NOMO-1 (cell line): ENCODE measurements around the gene NCBP2L.

Experiments
- DNase-seq, 2 experiments: peaks; one replicate each; lab custom pipeline; 2025; ENCODE audit not compliant: unreplicated experiment in 2 of 2; lab: John Stamatoyannopoulos, UW

The NCBP2L gene

DNA sequence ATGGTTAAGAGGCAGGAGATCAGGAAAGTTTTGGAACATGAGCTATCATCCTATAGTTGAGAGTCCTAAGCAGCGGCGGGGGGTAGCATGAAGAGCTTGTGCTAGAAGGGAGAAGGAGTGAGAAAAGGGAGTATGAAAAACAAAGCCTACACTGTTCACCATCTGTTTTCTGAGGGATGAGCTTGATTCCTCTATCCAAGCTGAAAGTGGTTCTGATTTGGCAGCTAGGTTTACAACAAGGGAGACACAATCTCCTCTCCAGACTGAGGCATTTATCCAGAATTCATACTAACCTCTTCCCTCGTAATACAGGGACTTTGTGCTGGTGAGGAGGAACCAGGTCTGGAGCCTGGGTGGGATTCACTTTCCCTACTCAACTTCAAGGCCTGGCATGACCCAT is 25.5 kb upstream of the NCBP2L start:
- no peak for DNase-seq

DNA sequence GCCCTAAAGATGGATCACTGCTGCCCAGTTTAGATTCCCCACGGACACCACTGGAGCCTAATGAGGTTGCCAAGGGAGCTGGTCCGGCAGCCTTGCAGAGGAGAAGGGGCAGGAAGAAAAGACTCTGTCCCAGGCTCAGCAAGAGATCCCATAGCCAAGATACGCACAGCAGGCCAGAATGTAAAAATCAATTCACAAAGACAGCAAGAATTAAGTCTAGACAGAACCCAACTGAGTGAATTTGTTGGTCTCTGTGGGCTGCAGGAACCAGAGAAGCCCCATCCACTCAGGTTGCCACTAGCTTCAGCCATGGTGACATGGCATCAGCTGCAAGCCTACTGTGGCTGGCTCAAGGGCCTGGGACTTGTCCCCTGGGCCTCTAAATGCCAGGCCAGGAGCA is 24.8 kb upstream of the NCBP2L start:
- no peak for DNase-seq

DNA sequence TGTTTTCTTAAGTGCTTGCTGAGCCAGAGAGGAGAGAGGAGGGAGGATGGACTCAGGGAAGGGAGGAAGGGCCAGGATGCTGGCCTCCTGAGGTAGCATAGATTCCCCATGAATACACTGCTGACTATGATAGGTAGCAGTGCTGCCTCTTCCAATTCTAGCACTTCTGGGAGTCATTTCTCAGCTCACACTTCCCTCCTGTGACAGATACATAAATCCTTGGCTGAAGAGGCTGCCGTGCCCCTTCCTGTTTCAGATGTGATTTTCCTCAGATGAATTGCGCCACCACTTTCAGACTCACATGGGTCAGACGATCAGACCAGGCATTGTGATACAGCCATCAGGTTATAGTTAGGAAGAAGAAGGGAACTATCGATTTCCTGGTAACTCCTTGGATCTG is 24.3 kb upstream of the NCBP2L start:
- peak; percentile 65 to 83 for DNase-seq

DNA sequence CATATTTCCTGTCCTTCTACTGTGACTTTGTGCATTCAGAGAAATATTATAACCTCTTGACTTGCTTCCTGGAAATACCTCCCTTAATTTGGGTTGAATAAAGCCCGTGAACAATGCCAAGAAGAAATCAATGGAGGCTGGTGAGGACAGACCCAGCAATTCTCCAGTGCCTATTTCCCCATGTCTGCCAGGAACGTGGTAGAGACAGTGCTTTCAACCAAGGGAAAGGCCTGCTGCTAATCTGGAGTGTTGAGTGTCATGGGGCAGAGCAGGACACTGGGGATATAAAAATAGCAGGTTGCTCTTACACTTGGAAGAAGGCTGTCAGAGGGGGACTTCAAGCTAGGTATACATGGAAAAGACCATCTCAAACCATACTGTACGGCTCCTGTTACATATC is 21.8 kb upstream of the NCBP2L start:
- no peak for DNase-seq

DNA sequence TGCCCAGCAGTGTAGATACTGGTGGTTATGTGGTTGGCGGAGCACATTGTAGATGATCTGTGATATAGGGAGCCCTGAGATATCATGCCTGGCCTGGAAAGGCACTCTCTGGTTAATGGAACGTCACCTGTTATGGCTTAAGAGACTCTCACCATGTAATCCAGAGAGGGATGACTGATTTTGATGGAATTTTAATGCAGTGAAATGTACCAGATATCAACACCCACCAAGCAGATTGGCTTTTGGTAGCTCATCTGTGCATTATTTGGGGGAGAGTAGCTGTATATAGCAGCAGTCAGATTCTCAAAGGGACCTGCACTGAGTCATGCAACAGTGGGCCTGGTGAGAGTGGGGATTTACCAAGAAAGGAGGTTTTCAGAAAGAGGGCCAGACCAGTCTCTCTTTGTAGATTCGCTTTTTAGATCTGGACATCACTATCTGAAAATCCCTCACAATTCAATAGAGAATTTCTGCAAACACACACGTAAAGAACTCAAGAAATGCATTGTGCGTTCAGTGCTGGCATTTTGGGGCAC is 19.2 kb upstream of the NCBP2L start:
- no peak for DNase-seq

DNA sequence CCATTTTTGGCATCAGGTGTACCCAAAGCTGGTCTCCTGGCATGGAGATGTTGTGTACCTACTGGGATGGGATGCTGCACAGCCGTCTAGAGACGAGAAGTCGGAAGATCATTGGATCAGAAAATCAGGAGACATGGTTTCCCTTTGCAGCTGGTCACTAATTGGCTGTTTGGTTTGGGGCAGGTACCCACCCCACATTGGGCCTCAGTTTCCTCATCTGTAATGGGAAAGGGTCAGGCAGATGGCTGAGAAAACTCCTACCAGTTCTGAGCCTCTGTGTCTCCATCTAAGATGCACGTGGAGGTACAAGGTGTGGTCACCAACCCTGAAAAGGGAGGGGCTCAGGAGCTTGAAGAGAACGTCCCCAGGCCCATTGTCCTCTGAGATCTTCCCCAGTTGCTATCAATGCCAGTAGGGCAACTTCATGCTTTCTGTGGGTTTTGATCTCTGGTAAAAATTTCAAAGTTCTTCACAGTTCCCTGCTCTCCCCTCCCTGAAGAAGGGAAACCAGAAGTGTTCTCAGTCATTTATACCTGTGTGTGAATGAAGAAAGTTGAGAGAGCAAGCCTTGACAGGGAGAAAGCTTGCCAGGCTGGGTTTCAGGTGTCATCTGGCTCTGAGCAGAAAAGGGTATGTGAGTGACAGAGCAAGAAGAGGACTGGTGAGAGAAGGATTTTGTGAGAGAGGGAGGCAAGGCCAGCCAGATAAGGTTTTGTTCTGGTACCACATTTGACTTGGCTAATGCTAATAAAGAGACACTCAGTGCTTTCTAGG is 17.0 kb upstream of the NCBP2L start:
- no peak for DNase-seq

DNA sequence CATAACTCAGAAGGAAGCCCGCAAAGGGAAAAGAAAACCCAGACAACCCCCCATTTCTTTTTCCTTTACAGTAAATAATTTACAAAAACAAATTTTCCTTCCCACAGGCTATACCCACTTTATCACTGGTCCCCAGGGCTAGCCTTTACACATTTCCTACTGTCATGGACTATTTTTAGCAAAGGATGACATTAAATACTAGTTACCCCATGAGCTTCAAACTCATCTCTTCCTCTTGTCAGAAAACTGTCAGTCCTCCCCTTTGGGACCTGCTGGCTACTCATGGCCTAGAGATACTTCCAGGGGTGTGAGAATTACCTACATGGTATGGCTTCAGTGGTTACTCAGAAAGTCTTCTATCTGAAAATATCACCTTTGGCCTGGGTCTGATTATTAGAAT is 13.9 kb upstream of the NCBP2L start:
- DNase-seq: no peak

DNA sequence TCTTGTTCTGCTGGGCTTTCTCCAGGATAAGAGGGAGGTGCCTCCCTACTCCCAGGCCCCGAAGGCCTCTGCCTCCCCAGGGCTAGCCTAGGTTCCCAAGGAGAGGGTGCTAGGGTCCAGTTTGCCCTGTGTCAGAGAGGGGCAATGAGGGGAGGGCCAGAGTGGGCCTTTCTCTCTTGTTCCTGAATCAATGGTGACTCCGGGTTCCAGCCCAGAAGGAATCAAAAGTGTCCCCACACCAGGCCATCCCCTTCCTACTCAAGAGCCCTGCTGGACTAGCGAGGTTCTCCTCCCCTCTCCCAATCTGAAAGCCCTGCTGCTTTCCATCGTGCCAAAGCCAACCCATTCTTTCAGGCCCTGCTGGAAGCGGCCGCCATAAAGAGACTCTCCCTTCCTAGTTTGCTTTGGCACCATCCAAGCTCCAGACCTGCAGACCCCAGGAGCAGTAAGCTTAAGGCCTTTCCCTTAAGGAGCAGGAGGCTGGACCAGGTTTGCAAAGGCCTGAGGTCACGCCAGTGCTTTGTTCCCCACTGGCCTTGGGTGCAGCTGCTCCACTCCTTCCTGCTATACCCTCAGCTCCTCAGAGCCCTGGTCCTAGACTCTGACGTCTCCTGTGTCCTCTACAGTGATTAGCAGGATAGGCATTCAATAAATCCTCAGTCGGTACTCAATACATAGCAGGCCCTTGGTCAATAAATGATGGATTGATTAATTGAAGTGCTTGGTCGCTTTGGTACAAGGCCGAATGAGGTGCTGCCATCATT is 12.5 kb upstream of the NCBP2L start:
- DNase-seq: no peak

DNA sequence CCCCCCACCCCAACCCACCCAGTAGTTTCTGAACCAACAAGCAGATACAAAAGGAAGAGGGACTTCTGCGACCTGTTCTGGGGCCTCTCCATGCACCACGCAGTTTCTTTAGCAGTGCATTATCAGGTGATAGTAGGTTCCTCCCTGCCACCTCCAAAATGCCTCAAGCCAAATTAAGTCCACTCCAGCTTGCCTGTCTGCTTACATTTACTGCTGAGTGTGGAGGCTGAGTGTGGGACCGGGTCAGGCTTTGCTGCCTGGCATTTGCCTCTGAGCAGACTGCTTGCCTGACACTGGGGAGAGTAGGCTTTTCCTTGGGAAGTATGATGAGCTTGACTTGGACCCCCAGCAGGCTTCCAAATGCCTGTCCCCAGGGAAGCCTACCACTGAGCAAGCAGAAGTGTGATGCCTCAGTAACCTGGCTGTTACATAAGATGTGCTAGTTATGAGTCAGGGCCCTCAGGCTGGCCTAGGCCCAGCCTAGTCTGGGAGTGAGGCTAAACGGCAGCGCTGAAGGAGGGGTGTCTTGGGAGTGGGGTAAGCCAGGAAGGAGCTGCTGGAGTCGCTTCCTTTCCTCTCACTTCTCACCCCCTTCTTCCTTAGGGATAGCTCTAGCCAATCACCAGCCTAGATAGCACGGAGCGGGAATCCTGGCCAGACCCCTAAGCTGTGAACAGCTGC is 10.9 kb upstream of the NCBP2L start:
- DNase-seq: no peak

DNA sequence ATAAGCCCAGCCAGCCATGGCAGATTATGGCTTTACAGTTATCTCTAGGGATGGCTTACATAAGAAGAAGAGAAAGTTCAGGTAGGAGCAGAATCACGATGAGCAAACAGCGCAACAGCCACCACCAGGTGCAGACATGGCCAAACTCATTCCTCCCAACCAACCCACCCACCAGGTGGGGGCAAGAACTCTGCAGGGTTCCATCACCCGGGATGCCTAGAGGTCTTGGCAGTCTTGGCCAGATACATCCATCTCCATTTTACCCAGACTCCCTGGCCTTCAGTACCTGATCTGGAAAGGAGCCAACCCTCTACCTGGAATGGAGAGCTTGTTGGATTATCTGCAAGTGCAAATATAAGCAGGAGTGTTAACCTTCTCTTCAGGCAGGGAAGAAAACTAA is 9.5 kb upstream of the NCBP2L start:
- no peak for DNase-seq

DNA sequence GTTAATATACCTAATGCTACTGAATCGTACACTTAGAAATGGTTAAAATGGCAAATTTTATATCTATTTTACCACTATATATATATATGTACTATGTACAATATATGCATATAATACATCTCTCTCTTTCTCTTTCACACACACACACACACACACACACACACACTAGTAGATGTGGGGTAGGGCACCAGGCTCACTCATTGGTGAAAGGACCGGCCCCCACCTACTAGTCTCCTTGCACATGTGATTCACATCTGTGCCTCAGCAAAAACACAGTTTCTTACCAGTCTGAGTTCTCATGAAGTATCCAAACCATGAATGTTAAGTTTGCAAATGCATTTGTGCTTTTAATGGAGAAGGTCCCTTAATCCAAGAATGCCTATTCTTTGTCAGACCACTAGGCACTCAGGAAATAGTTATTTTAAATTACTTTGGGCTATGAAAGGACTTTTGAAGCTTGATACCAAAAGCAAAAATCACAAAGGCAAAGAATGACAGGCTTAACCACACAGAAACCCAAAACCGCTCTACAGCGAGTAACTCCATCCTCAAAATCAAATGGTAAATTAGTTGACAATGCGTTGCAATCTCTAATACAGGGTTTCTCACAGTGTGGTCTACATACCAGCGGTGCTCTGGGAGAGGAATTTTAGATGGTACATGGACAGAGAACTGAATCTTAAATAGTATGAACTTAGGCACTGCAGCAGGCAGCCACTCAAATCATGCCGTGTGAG is 7.8 kb upstream of the NCBP2L start:
- DNase-seq: no peak

DNA sequence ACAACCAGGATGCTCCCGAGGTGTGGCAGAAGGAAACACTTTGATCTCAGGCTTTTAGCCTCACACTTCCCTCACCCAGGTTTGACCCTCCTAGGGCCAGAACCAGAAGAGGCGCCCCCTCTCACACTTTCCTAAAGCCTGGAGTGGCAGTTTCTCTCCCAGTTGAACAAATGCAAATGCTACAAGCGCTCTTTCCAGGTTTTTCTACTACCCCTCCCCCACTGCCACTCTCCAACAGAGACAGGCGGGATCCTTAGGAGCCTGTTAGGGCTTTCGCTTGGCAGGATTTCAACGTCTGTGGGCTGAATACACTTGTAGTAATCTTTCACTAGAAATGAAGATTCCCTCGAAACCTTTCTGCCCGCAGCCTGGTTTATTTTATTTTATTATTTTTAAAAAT is 4.3 kb upstream of the NCBP2L start:
- no peak for DNase-seq

DNA sequence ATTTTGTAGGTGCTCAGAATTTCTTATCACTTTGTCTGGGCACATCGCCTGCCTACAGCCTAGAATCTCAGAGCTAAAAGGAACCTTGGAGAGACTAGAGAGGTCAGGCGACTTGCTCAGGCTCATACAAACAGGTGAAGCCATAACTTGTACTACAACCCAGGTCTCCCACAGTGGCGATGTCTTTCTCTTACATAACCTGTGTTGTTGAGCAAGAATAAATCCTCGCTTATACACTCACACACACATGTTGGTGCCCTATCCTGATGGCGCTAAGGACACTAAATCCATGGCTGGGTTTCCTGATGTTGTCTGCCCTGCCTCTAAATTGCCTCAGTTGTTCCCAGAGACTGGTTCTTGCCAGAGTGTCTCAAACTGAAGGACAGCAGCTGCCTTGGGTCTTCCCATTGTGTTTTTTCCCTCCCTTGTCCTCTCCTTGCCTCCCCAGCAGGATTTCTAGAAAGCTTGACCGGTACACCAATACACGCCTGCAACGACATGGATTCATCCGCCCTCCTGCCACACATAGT is 3.6 kb upstream of the NCBP2L start:
- DNase-seq: no peak

DNA sequence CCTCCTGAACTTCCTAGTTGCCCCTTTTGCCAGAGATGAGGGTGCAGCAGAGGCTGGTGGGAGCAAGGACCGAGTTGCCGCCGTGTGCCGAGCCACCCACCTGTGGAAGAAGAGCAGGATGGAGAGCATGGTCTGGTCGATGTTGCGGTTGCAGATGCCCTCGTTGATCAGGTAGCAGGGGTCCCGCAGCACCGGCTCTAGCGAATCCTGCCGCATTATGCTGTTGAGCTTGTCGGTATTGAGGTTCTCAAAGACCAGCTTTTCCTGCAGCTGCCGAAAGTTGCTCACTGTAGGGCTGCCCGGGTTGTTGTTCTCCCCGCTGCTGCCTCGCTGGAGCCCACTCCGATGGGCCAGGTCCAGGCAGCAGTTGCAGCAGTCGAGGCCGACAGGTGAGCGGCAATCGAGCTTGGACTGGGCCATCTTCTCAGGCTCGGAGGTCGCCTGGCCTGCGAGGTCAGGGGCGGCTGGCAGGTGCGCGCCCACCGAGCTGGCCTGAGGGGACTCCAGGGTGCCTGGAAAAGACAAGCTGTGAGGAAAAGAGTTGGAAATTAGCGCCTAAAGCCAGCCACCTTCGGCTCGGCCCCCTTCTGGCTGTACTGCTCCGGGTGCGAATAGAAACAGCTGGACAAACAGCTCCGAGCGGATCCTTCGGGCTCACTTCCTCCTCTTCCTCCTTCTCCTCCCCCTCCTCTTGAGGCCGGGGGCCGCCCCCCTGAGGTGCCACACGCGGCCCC is 2.4 kb upstream of the NCBP2L start:
- no peak for DNase-seq

DNA sequence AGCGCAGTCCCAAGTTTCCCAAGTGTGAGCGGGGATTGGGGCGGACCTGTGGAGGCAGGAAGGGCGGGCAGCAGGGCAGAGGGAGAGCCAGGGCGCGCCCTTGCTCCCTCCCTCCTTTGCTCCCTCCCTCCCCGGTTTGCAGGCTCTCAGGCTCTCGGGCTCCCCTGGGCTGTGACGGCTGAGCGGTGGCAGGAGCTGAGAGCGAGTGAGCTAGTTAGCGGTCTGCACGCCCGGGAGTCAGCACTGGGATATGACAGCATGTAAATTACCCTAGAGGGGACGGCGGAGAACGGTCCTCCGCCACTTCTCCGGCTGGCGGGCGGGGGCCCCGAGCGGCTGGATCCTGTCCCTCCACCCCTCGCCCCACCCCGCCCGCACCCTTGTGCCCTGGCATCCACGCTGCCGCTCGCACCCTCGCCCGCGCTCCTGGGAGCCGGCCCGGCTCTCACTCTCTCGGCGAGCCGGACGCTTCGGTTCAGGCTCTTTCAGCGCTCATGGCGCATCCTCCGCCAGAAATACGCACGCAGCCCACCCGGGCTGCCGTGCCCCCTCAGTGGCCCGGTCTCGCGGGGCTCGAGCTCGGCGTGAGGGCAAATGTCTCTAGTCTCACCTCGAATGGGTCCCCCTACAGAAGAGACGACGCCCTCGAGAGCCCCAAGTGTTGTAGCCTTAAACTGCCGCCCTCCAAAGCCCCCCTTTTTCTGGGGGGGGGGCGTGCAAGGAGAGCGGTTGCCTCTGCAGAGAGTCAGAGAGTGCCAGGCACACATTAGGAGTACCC is 1.6 kb upstream of the NCBP2L start, which contains the start of gene TSC22D3:
TSS of gene TSC22D3 (minus strand) at position 54 of the 778 bp plus-strand sequence. CDS start 368 bp downstream, outside the sequence.
- peak; percentile 33 to 36 for DNase-seq

DNA sequence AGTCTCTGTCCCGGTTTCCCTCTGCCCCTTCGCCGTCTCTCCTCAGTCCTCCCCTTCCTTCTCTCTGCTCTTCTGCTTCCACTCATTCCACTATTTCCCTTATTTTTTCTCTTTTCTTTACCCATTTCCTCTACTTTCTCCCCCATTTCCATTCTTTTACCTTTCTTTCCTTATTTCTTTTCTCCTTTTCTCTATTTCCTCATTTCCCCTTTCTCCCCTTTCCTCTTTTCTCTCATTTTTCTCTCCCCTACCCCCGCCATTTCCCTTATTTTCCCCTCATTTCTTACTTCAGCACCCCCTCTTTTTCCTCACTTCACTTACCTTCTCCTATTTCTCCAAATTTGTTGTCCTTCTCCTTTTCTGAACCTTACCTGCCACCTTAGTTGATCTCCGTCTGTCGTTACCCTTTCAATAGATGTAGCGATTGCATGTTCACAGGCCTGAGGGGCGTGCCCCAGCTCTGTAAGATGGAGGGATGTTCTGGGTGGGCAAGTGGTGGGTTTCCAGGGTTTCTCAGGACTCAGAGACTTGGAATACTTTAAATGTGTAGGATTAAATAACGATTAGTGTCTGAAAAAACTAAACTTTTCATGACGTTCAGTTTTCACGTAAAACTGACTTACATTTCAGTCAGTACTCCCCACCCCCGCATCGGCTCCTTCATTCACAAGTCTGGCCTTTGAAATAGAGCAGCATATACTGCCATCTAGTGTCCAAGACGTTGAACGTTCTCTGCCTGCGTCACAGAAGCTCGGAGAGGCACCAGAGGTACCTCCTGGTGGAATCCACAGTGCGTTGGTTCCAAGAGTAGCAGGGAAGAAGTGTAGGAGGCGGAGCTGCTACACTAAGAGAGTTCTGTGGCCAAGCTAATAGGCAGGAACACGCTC is 641 bp upstream of the NCBP2L start:
- DNase-seq: peak; percentile 68 to 82

DNA sequence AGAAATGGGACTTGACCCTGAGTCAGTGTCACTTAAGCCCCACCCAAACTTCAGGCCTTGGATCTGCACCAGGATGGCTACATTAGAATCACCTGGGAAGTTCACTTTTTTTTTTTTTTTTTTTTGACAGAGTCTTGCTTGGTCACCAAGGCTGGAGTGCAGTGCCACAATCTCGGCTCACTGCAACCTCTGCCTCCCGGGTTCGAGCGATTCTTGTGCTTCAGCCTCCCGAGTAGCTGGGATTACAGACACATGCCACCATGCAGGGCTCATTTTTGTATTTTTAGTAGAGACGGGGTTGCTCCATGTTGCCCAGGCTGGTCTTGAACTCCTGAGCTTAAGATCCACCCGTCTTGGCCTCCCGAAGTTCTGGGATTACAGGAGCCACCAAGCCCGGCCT is 3.0 kb downstream of the NCBP2L start:
- no peak for DNase-seq

DNA sequence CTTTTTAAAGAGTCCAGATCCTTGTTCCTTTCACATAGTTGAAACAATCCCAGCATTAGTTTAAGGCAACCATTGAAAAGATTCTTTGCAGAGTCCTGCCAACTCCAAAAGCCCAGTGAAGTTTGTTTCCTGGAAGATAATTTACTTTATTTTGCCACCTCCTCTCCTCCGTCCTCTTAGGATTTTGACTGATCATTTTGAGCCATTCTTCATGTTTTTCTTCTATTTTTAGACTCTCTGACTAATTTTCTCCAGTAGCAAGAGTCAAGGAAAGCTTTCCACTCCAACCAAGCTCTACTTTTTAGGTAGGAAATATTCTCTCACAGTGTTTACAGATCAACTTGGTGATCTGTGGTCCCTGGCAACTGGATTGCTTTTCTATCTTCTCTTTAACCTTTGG is 10.3 kb downstream of the NCBP2L start:
- DNase-seq: no peak
